ENCODE measurements around the gene OSBPL2. TPM values are rescaled to one million over a fixed set of nuclear protein-coding genes. Genes with fewer than 3 reads are reported as not detected.

Gene OSBPL2
- total and polyA plus RNA-seq, 7 experiments from 2014 or later = 14.6 to 80.8 (median 58.3) TPM

DNA sequence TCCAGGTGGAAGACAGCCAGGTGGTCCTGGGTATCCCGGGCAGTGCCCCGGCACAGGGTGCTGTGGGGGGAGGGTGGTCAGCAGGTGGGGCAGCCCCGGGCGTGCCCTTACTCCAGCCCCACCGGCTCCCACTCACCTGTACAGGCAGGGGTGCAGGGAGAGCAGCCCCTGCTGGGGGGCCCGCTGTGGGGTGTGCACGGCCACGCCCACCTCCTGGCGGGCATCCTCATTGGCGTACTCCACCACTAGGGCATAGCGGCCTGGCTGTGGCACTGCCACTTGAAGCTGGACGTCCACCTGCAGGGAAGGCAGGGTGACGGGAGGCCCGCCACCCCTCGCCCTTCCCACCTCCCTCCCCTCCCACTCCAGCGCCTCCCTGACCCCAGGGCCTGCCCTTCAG lies 94.1 kb downstream of the OSBPL2 start:
- Histone ChIP-seq H3K27me3 (ENCODE audit: control insufficient read depth in 2 of 2, insufficient read depth in 2 of 2, low read length in 2 of 2) (no peaks in the 10 kb centered on the region), H3K9me3 (ENCODE audit: control insufficient read depth in 2 of 3, low read length in 3 of 3) (no peaks in the 10 kb centered on the region), H3K27ac (ENCODE audit: low read depth, low read length) (no peak overlapping the region), H3K36me3 (ENCODE audit: control insufficient read depth in 2 of 3, insufficient read depth in 3 of 3, low read length in 3 of 3) (no peaks in the 10 kb centered on the region), H3K4me3 (ENCODE audit: low read length) (no peak overlapping the region), H3K4me1 (ENCODE audit: control insufficient read depth in 2 of 2, insufficient read depth in 2 of 2, low read length in 2 of 2) (no peaks in the 10 kb centered on the region)
- peaks cover 0 to 5% (median 0%) of the 10 kb centered on the region in 5 donors for H3K27me3 Mint-ChIP-seq
- no peak overlapping the region for H3K27ac Mint-ChIP-seq
- intact Hi-C loops (cut with micrococcal nuclease) = no loop called here
- H3K4me3 Mint-ChIP-seq = no peak overlapping the region
- H3K36me3 Mint-ChIP-seq = no peaks in the 10 kb centered on the region
- POLR2A ChIA-PET = no interaction called here
- DNase-seq (no peak), ATAC-seq (no peak)
- H3K4me1 Mint-ChIP-seq = no peaks in the 10 kb centered on the region
- CTCF ChIA-PET = no interaction called here
- H3K9me3 Mint-ChIP-seq = no peaks in the 10 kb centered on the region

DNA sequence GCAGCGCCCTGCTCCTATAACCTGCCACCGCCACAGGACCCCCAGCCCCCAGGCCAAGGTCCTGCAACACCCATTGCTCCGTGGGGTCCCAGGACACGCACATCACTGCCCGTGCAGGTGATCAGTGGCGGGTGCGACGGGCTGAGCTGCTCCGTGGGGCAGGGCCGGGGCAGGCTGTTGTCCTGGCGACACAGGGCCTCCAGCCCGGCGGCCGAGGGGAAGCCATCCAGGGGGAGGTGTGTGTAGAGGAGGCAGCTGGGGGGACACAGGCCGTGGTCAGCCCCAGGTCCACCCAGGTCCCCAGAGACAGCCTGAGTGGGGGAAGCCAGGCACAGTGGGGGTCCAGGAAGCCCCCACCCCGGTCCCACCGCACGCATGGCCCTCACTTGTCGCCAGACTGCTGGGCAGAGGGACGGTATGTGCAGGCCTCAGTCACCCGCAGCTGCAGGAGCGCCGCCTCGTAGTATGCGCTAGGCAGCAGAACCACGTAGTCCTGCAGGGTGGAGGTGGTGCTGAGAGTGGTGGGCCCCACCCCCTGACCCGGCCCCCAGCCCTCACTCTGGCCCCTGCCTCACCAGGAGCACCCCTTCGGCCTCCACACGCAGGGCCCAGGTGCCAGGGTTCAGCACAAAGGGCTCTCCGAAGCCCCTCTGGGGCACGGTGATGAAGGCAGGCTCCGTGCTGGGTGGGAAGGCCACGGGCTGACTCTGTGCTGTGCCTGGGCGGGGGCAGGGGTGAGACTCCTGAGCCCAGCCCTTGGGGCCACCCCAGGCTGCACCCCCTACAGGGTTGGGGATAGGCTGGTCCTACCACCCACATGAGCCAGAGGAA lies 94.9 kb downstream of the OSBPL2 start:
- peaks cover 0 to 5% (median 0%) of the 10 kb centered on the region in 5 donors for H3K27me3 Mint-ChIP-seq
- Histone ChIP-seq H3K27me3 (ENCODE audit: control insufficient read depth in 2 of 2, insufficient read depth in 2 of 2, low read length in 2 of 2) (no peaks in the 10 kb centered on the region), H3K27ac (ENCODE audit: low read depth, low read length) (no peak overlapping the region), H3K36me3 (ENCODE audit: control insufficient read depth in 2 of 3, insufficient read depth in 3 of 3, low read length in 3 of 3) (no peaks in the 10 kb centered on the region), H3K9me3 (ENCODE audit: control insufficient read depth in 2 of 3, low read length in 3 of 3) (no peaks in the 10 kb centered on the region), H3K4me1 (ENCODE audit: control insufficient read depth in 2 of 2, insufficient read depth in 2 of 2, low read length in 2 of 2) (no peaks in the 10 kb centered on the region), H3K4me3 (ENCODE audit: low read length) (no peak overlapping the region)
- H3K27ac Mint-ChIP-seq = no peak overlapping the region
- intact Hi-C loops (cut with micrococcal nuclease) = no loop called here
- no peaks in the 10 kb centered on the region for H3K9me3 Mint-ChIP-seq
- no peak overlapping the region for H3K4me3 Mint-ChIP-seq
- DNase-seq (no peak), ATAC-seq (no peak)
- CTCF ChIA-PET = no interaction called here
- POLR2A ChIA-PET = no interaction called here
- no peaks in the 10 kb centered on the region for H3K36me3 Mint-ChIP-seq
- no peaks in the 10 kb centered on the region for H3K4me1 Mint-ChIP-seq

DNA sequence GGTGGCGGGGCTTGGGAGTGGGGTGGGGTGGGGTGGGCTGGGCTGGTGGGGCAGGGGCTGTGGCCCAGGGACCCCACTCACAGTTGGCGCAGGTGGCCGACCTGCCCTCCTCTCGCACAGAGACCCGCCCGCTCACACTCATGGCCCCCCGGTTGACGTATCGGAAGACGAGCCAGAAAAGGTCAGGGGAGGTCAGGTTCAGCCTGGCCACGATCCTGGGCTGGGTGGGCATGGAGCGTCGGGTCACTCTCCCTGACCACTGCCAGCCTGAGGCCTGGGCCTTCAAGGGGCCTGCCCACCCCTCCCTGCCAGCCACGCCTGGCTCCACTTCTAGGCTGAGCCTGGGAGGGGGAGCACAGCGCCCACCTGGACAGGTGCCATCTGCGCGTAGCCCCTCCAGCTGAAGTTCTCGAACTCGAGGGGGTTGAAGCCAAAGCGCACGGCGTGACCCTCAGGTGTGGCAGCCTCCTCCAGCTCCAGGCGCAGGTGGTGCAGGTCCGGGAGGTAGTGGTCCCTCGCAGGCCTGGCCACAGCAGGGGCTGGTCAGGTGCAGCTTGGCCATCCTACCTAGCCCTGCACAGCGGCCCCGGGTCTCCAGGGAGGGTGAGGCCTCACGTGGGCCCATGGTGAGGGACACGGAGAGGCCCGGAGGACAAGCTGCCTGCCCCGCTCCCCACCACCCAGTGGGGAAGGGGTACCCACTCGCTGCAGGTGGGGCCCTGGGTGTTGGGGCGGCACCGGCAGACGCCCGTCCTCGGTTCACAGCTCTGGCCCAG lies 95.7 kb downstream of the OSBPL2 start:
- ATAC-seq = no peak
- intact Hi-C loops (cut with micrococcal nuclease) = no loop called here
- no peak overlapping the region for H3K27ac Mint-ChIP-seq

DNA sequence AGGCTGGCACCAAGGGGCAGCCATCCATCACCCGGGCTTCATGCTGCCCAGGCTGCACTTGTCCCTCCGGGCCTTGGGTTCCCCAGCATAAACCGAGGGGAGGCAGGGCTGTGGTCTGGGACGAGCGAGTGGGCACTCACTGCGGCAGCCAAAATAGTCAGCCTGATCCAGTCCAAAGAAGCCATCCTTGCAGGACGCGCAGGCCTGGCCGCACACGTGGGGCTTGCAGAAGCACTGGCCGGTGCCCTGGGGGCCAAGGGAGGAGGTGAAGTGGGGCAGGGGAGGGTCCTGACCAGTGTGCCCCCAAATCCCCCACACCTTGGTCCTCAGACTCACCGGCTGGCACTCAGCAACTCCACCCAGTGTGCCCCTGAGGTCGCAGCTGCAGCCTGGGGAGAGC lies 96.6 kb downstream of the OSBPL2 start:
- Histone ChIP-seq H3K27me3 (ENCODE audit: control insufficient read depth in 2 of 2, insufficient read depth in 2 of 2, low read length in 2 of 2) (no peaks in the 10 kb centered on the region), H3K4me1 (ENCODE audit: control insufficient read depth in 2 of 2, insufficient read depth in 2 of 2, low read length in 2 of 2) (no peaks in the 10 kb centered on the region), H3K36me3 (ENCODE audit: control insufficient read depth in 2 of 3, insufficient read depth in 3 of 3, low read length in 3 of 3) (no peaks in the 10 kb centered on the region), H3K4me3 (ENCODE audit: low read length) (no peak overlapping the region), H3K9me3 (ENCODE audit: control insufficient read depth in 2 of 3, low read length in 3 of 3) (no peaks in the 10 kb centered on the region), H3K27ac (ENCODE audit: low read depth, low read length) (no peak overlapping the region)
- ATAC-seq (no peak), DNase-seq (no peak)
- Mint-ChIP-seq H3K27ac (no peak overlapping the region), H3K4me1 (peaks cover 0 to 5% (median 0%) of the 10 kb centered on the region in 7 donors), H3K9me3 (peaks cover 0 to 6% (median 0%) of the 10 kb centered on the region in 11 donors), H3K36me3 (peaks cover 0 to 5% (median 2%) of the 10 kb centered on the region in 5 donors), H3K27me3 (peaks cover 0 to 14% (median 6%) of the 10 kb centered on the region in 5 donors), H3K4me3 (no peak overlapping the region)
- ChIA-PET CTCF (no interaction called here), POLR2A (no interaction called here)
- intact Hi-C loops (cut with micrococcal nuclease) = no loop called here

More for the DNA sequence above, 95.7 kb downstream of the OSBPL2 start:
- no peak overlapping the region for H3K4me3 Mint-ChIP-seq
- H3K4me1 Mint-ChIP-seq = no peaks in the 10 kb centered on the region
- POLR2A ChIA-PET = no interaction called here
- Histone ChIP-seq H3K27ac (ENCODE audit: low read depth, low read length) (no peak overlapping the region), H3K36me3 (ENCODE audit: control insufficient read depth in 2 of 3, insufficient read depth in 3 of 3, low read length in 3 of 3) (no peaks in the 10 kb centered on the region), H3K4me3 (ENCODE audit: low read length) (no peak overlapping the region), H3K4me1 (ENCODE audit: control insufficient read depth in 2 of 2, insufficient read depth in 2 of 2, low read length in 2 of 2) (no peaks in the 10 kb centered on the region), H3K9me3 (ENCODE audit: control insufficient read depth in 2 of 3, low read length in 3 of 3) (no peaks in the 10 kb centered on the region), H3K27me3 (ENCODE audit: control insufficient read depth in 2 of 2, insufficient read depth in 2 of 2, low read length in 2 of 2) (no peaks in the 10 kb centered on the region)
- CTCF ChIA-PET = no interaction called here
- no peak for DNase-seq
- no peaks in the 10 kb centered on the region for H3K9me3 Mint-ChIP-seq
- H3K36me3 Mint-ChIP-seq = no peaks in the 10 kb centered on the region
- H3K27me3 Mint-ChIP-seq = peaks cover 0 to 9% (median 0%) of the 10 kb centered on the region in 5 donors

DNA sequence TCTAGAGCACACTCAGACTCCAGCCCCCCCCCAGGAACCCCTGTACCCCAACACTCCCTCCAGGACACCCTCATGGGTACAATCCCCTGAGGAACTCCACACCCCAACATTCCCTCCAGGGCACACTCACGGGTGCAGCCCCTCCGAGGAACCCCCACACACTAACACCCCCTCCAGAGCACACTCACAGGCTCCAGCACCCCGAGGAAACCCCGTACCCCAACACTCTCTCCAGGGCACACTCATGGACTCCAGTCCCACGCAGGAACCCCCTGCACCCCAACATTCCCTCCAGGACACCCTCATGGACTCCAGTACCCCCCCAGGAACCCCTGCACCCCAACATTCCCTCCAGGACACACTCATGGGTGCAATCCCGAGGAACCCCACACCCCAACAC lies 97.2 kb downstream of the OSBPL2 start:
- CTCF ChIA-PET = no interaction called here
- Histone ChIP-seq H3K4me3 (ENCODE audit: low read length) (no peak overlapping the region), H3K9me3 (ENCODE audit: control insufficient read depth in 2 of 3, low read length in 3 of 3) (no peaks in the 10 kb centered on the region), H3K27me3 (ENCODE audit: control insufficient read depth in 2 of 2, insufficient read depth in 2 of 2, low read length in 2 of 2) (no peaks in the 10 kb centered on the region), H3K36me3 (ENCODE audit: control insufficient read depth in 2 of 3, insufficient read depth in 3 of 3, low read length in 3 of 3) (no peaks in the 10 kb centered on the region), H3K4me1 (ENCODE audit: control insufficient read depth in 2 of 2, insufficient read depth in 2 of 2, low read length in 2 of 2) (no peaks in the 10 kb centered on the region), H3K27ac (ENCODE audit: low read depth, low read length) (no peak overlapping the region)
- POLR2A ChIA-PET = no interaction called here
- Mint-ChIP-seq H3K36me3 (peaks cover 0 to 5% (median 3%) of the 10 kb centered on the region in 5 donors), H3K9me3 (peaks cover 0 to 7% (median 0%) of the 10 kb centered on the region in 11 donors), H3K4me1 (peaks cover 0 to 7% (median 0%) of the 10 kb centered on the region in 7 donors), H3K27me3 (peaks cover 0 to 16% (median 7%) of the 10 kb centered on the region in 5 donors), H3K4me3 (no peak overlapping the region), H3K27ac (no peak overlapping the region)
- DNase-seq = no peak
- no peak for ATAC-seq
- intact Hi-C loops (cut with micrococcal nuclease) = no loop called here

DNA sequence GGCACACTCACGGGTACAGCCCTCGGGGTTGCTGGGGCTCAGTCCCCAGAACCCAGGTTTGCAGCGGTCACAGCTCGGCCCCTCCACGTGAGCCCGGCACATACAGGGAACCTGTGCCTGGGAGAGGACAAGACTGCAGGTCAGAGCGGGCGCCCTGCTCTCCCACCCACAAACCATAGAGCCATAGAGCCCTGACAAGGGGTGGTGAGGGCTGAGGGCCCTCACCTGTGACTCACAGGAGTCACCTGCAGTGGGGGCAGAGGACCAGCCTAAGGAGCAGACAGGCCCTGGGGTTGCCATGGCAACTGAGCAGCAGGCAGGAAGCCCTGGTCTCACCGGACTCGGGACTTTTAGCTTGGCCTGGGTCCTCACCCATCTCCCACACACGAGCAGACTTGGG lies 98.0 kb downstream of the OSBPL2 start:
- DNase-seq (no peak), ATAC-seq (no peak)
- Mint-ChIP-seq H3K9me3 (peaks cover 0 to 7% (median 0%) of the 10 kb centered on the region in 11 donors), H3K4me3 (no peak overlapping the region), H3K36me3 (peaks cover 0 to 5% (median 3%) of the 10 kb centered on the region in 5 donors), H3K4me1 (peaks cover 0 to 7% (median 0%) of the 10 kb centered on the region in 7 donors), H3K27me3 (peaks cover 0 to 16% (median 7%) of the 10 kb centered on the region in 5 donors), H3K27ac (no peak overlapping the region)
- intact Hi-C loops (cut with micrococcal nuclease) = no loop called here
- Histone ChIP-seq H3K27ac (ENCODE audit: low read depth, low read length) (no peak overlapping the region), H3K4me1 (ENCODE audit: control insufficient read depth in 2 of 2, insufficient read depth in 2 of 2, low read length in 2 of 2) (no peaks in the 10 kb centered on the region), H3K27me3 (ENCODE audit: control insufficient read depth in 2 of 2, insufficient read depth in 2 of 2, low read length in 2 of 2) (no peaks in the 10 kb centered on the region), H3K4me3 (ENCODE audit: low read length) (no peak overlapping the region), H3K36me3 (ENCODE audit: control insufficient read depth in 2 of 3, insufficient read depth in 3 of 3, low read length in 3 of 3) (no peaks in the 10 kb centered on the region), H3K9me3 (ENCODE audit: control insufficient read depth in 2 of 3, low read length in 3 of 3) (no peaks in the 10 kb centered on the region)
- POLR2A ChIA-PET = no interaction called here
- CTCF ChIA-PET = no interaction called here
